GM19025 (cell line): ENCODE measurements around the gene MANEAL.
"Not testable (repeated sequence)": the region's sequence is repeated elsewhere in the genome, so short reads cannot be mapped to it uniquely, and the experiment has no call there.

ENCODE experiments used
- ATAC-seq: cut with Tn5 transposase; IDR thresholded peaks from one replicate; pipeline ENCODE4 v1.9.1; 2021; ENCODE audit warnings: mild to moderate bottlenecking, low read depth, moderate library complexity; ENCODE audit not compliant: unreplicated experiment

MANEAL gene

GRCh38 chr1:37793773-37794371 lies at the start of gene MANEAL:
MANEAL (plus strand) TSS chr1:37793847; CDS start chr1:37794183, 336 bp downstream.
- ATAC-seq: peak; percentile 56

GRCh38 chr1:37746806-37747205 lies 46.8 kb upstream of the MANEAL start:
- ATAC-seq: no peak

GRCh38 chr1:37748565-37748964 lies 45.1 kb upstream of the MANEAL start:
- no peak for ATAC-seq

GRCh38 chr1:37752213-37752582 lies 41.4 kb upstream of the MANEAL start:
- ATAC-seq: no peak

- no peak for ATAC-seq
Observed at GRCh38 chr1:37752583-37753471, 40.8 kb upstream of the MANEAL start.

- ATAC-seq: no peak
Observed at GRCh38 chr1:37753473-37754321, 40.0 kb upstream of the MANEAL start.

GRCh38 chr1:37755290-37755689 lies 38.4 kb upstream of the MANEAL start:
- no peak for ATAC-seq

- no peak for ATAC-seq
Observed at GRCh38 chr1:37755951-37756560, 37.6 kb upstream of the MANEAL start.

GRCh38 chr1:37759451-37759850 lies 34.2 kb upstream of the MANEAL start:
- ATAC-seq: no peak

- no peak for ATAC-seq
Observed at GRCh38 chr1:37761416-37762095, 32.1 kb upstream of the MANEAL start.

GRCh38 chr1:37762516-37762915 lies 31.1 kb upstream of the MANEAL start:
- no peak for ATAC-seq

GRCh38 chr1:37763791-37764413 lies 29.7 kb upstream of the MANEAL start:
- ATAC-seq: no peak

GRCh38 chr1:37764414-37764825 lies 29.2 kb upstream of the MANEAL start:
- ATAC-seq: no peak

- ATAC-seq: no peak
Observed at GRCh38 chr1:37764888-37765441, 28.7 kb upstream of the MANEAL start, which contains the start of gene EPHA10. EPHA10 (minus strand) TSS chr1:37765120; CDS start chr1:37765066, 54 bp downstream.

- no peak for ATAC-seq
Observed at GRCh38 chr1:37765916-37766664, 27.6 kb upstream of the MANEAL start.

GRCh38 chr1:37767488-37767887 lies 26.2 kb upstream of the MANEAL start:
- no peak for ATAC-seq

GRCh38 chr1:37771440-37771839 lies 22.2 kb upstream of the MANEAL start:
- ATAC-seq: not testable (repeated sequence)

- ATAC-seq: no peak
Observed at GRCh38 chr1:37776946-37777516, 16.6 kb upstream of the MANEAL start.
